ENCODE measurements around the gene CARHSP1. TPM values are rescaled to one million over a fixed set of nuclear protein-coding genes. Genes with fewer than 3 reads are reported as not detected.

CARHSP1 gene
- polyA plus RNA-seq, 1 of the 3 experiments (the other 2 are of a cell fraction): 93.6 TPM

GRCh38 chr16:8892101-8892575 is 23.3 kb upstream of the CARHSP1 start:
- H3K9me2 ChIP-seq: no peaks in the 10 kb centered on the region
- DNase-seq: no peak
- H2AFZ ChIP-seq (ENCODE audit: low read depth): no peak overlapping the region
- H3K4me3 ChIP-seq (ENCODE audit: low read depth in 2 of 2, low read length in 1 of 2): no peak overlapping the region
- H3K27ac ChIP-seq (ENCODE audit: low read depth in 2 of 2, low read length in 1 of 2): no peak overlapping the region
- no peaks in the 10 kb centered on the region for H3K9me3 ChIP-seq
- H4K20me1 ChIP-seq (ENCODE audit: insufficient read depth): no peaks in the 10 kb centered on the region
- no peaks in the 10 kb centered on the region for H3K27me3 ChIP-seq (ENCODE audit: insufficient read depth)
- H3K9ac ChIP-seq: no peak overlapping the region
- ChIA-PET CTCF (interaction anchor here (0.9 to 3.2 kb wide), 5 partner anchors 11 to 81 kb away, joined by 3 to 15 read pairs (median 4); no protein-coding TSS in a partner anchor), POLR2A (no interaction called here)
- H3F3A ChIP-seq (replicated peaks; ENCODE audit: insufficient read depth): peaks cover 3% of the 10 kb centered on the region
- H3K79me2 ChIP-seq (ENCODE audit: insufficient read depth): no peaks in the 10 kb centered on the region
- H3K36me3 ChIP-seq (replicated peaks in 1 of 2; ENCODE audit: control insufficient read depth in 1 of 2, insufficient read depth in 2 of 2, low read length in 1 of 2): peaks cover 33 to 73% of the 10 kb centered on the region in 2 experiments
- TF ChIP-seq TEAD4 (IDR thresholded peaks at IDR 0.05; ENCODE audit: borderline replicate concordance, insufficient read depth) (no peak), RFX5 (IDR thresholded peaks at IDR 0.05; ENCODE audit: low read length) (no peak), CHD2 (IDR thresholded peaks at IDR 0.05; ENCODE audit: low read length, partially characterized antibody) (no peak), GABPA (IDR thresholded peaks at IDR 0.05; ENCODE audit: low read depth) (no peak), ELF1 (IDR thresholded peaks at IDR 0.05) (no peak), USF2 (IDR thresholded peaks at IDR 0.05; ENCODE audit: borderline replicate concordance, low read depth, low read length) (no peak), EZH2phosphoT487 (IDR thresholded peaks at IDR 0.05; ENCODE audit: borderline replicate concordance, low read depth) (no peak), GATA2 (CRISPR knock-in tag; IDR thresholded peaks at IDR 0.05) (no peak), NFIC (IDR thresholded peaks at IDR 0.05; ENCODE audit: borderline replicate concordance) (no peak), SMC3 (IDR thresholded peaks at IDR 0.05; ENCODE audit: low read depth, low read length) (no peak), ZBTB33 (IDR thresholded peaks at IDR 0.05; ENCODE audit: borderline replicate concordance, low read depth) (no peak), IRF3 (IDR thresholded peaks at IDR 0.05; ENCODE audit: low read depth, low read length) (no peak), EP300 (IDR thresholded peaks at IDR 0.05; ENCODE audit: borderline replicate concordance in 1 of 2, low read depth in 1 of 2, low read length in 1 of 2) (no peak), CTCF (IDR thresholded peaks at IDR 0.05) (no peak), MEF2A (IDR thresholded peaks at IDR 0.05; ENCODE audit: borderline replicate concordance, low read depth) (no peak), USF1 (IDR thresholded peaks at IDR 0.05; ENCODE audit: borderline replicate concordance, low read depth) (no peak), NRF1 (IDR thresholded peaks at IDR 0.05; ENCODE audit: low read depth, low read length) (no peak), REST (IDR thresholded peaks at IDR 0.05; ENCODE audit: low read depth, low read length) (no peak), RCOR1 (IDR thresholded peaks at IDR 0.05; ENCODE audit: low read length) (no peak)
- WGBS (ENCODE audit: low lambda C conversion rate): 95% methylated on average over 15 of the region's 16 CpGs
- no peak overlapping the region for H3K4me2 ChIP-seq
- H3K4me1 ChIP-seq (ENCODE audit: control insufficient read depth in 1 of 2, insufficient read depth in 2 of 2, low read depth in 1 of 2, low read length in 1 of 2): peaks cover 0 to 28% of the 10 kb centered on the region in 2 experiments; a peak in 1 of 4 replicates

Measured in SK-N-SH (cell line).